ENCODE results near the gene STX10. TPM values are rescaled to one million over a fixed set of nuclear protein-coding genes. Genes with fewer than 3 reads are reported as not detected.
"Not testable (repeated sequence)": the region's sequence is repeated elsewhere in the genome, so short reads cannot be mapped to it uniquely, and the experiment has no call there.

The STX10 gene
- total RNA-seq, 2 experiments from 2014 or later, result 41.6 to 67.8 TPM

DNA sequence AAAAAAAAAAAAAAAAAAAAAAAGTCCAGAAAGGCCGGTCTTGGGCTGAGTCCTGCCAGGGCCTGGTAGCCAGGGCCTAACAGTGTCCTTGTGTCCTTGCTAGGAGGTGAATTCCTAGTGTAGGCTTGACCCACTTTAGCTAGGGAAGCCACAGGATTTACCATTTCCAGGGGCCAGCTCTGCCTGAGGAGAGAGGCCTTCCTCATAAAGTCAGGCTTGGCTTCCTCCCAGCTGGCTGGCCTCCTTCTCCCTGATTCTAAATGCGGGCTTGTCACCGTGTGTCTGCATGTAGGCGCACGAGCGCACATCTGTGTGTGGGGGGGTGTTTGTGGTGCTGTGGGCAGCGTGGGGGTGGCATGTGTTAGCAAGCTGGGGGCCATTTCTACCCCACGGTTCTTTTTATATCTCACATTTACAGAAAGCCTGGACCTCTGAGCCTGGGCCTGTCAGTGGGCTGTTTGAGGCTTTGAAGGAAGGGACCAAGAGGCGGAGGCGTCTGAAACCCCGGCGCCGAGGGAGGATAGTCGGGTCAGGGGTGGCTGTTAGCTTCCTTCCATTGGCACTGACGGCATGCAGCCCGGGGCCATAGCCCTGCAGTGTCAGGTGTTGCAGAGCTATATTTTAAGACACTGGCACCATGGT is 31.7 kb upstream of the STX10 start:
- no peaks in the 10 kb centered on the region for H4K20me1 ChIP-seq (ENCODE audit: insufficient read depth, low read length)
- DNase-seq (ENCODE audit: low spot score), result peak; percentile 55
- no TSS peak for BruUV-seq (replicated peaks)
- peak overlapping the region; percentile 21 for H3K27ac ChIP-seq (ENCODE audit: low read depth, low read length, poor library complexity, severe bottlenecking)
- ChIA-PET CTCF (ENCODE audit: unreplicated experiment) (interaction anchor here (0.6 to 1.1 kb wide), 3 partner anchors 29 to 822 kb away, joined by 3 to 4 read pairs (median 3); no protein-coding TSS in a partner anchor), POLR2A (interaction anchor here (0.6 to 2.2 kb wide), 7 partner anchors 11 to 571 kb away, joined by 3 to 18 read pairs (median 4); partner anchors contain the start of gene ZNF791)
- no peaks in the 10 kb centered on the region for H3K79me2 ChIP-seq (ENCODE audit: insufficient read depth, low read depth, low read length)
- H3K36me3 ChIP-seq (ENCODE audit: insufficient read depth, low read length), result no peaks in the 10 kb centered on the region
- TF ChIP-seq, protein P1, sequence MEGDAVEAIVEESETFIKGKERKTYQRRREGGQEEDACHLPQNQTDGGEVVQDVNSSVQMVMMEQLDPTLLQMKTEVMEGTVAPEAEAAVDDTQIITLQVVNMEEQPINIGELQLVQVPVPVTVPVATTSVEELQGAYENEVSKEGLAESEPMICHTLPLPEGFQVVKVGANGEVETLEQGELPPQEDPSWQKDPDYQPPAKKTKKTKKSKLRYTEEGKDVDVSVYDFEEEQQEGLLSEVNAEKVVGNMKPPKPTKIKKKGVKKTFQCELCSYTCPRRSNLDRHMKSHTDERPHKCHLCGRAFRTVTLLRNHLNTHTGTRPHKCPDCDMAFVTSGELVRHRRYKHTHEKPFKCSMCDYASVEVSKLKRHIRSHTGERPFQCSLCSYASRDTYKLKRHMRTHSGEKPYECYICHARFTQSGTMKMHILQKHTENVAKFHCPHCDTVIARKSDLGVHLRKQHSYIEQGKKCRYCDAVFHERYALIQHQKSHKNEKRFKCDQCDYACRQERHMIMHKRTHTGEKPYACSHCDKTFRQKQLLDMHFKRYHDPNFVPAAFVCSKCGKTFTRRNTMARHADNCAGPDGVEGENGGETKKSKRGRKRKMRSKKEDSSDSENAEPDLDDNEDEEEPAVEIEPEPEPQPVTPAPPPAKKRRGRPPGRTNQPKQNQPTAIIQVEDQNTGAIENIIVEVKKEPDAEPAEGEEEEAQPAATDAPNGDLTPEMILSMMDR (conservative IDR thresholded peaks at IDR 0.05; ENCODE audit: low read length), result no peak
- no peak for TF ChIP-seq EZH2phosphoT487 (IDR thresholded peaks at IDR 0.05; ENCODE audit: borderline replicate concordance, low read depth, low read length)
- intact Hi-C loops (cut with micrococcal nuclease; ENCODE audit: unreplicated experiment), result no loop called here
- no peaks in the 10 kb centered on the region for H3K9me3 ChIP-seq (ENCODE audit: low read length)
- H3K4me3 ChIP-seq (ENCODE audit: low read depth, low read length, poor library complexity, severe bottlenecking), result no peak overlapping the region
- H2AFZ ChIP-seq (ENCODE audit: low read length), result peak overlapping the region; percentile 86
- H3K4me2 ChIP-seq (ENCODE audit: low read length), result peak overlapping the region; percentile 48
- peaks cover 35% of the 10 kb centered on the region for H3K4me1 ChIP-seq (ENCODE audit: insufficient read depth, low read length, poor library complexity, severe bottlenecking)
- no peaks in the 10 kb centered on the region for H3K9me2 ChIP-seq (ENCODE audit: insufficient read depth, low read length)

DNA sequence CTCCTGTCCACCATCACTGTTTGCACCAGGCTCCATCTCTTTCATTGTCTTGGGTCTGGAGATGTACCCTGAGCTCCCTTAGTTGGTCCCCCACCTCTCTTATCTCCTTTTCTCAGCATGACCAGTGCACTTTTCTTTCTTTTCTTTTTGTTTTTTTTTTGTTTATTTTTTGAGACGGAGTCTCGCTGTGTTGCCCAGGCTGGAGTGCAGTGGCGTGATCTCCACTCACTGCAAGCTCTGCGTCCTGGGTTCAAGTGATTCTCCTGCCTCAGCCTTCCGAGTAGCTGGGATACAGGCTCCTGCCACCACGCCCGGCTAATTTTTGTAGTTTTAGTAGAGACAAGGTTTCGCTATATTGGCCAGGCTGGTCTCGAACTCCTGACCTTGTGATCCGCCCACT is 28.1 kb upstream of the STX10 start:
- H3K4me3 ChIP-seq (ENCODE audit: low read depth, low read length, poor library complexity, severe bottlenecking); DNase-seq (ENCODE audit: low spot score); CTCF ChIA-PET (ENCODE audit: unreplicated experiment); H3K4me2 ChIP-seq (ENCODE audit: low read length); H3K9me3 ChIP-seq (ENCODE audit: low read length); BruUV-seq (replicated peaks); H4K20me1 ChIP-seq (ENCODE audit: insufficient read depth, low read length); H3K9me2 ChIP-seq (ENCODE audit: insufficient read depth, low read length); H2AFZ ChIP-seq (ENCODE audit: low read length); H3K27ac ChIP-seq (ENCODE audit: low read depth, low read length, poor library complexity, severe bottlenecking); intact Hi-C loops (cut with micrococcal nuclease; ENCODE audit: unreplicated experiment); H3K36me3 ChIP-seq (ENCODE audit: insufficient read depth, low read length); H3K79me2 ChIP-seq (ENCODE audit: insufficient read depth, low read depth, low read length): not testable (repeated sequence)
- H3K4me1 ChIP-seq (ENCODE audit: insufficient read depth, low read length, poor library complexity, severe bottlenecking), result peaks cover 37% of the 10 kb centered on the region
- POLR2A ChIA-PET, result interaction anchor here (0.7 kb wide), 1 partner anchor 15 kb away, joined by 3 read pairs; no protein-coding TSS in a partner anchor

GRCh38 chr19:13177584-13177983 is 27.4 kb upstream of the STX10 start:
- H3K4me2 ChIP-seq (ENCODE audit: low read length); BruUV-seq (replicated peaks); H4K20me1 ChIP-seq (ENCODE audit: insufficient read depth, low read length); intact Hi-C loops (cut with micrococcal nuclease; ENCODE audit: unreplicated experiment); DNase-seq (ENCODE audit: low spot score); H3K9me3 ChIP-seq (ENCODE audit: low read length); CTCF ChIA-PET (ENCODE audit: unreplicated experiment); H3K79me2 ChIP-seq (ENCODE audit: insufficient read depth, low read depth, low read length); H3K27ac ChIP-seq (ENCODE audit: low read depth, low read length, poor library complexity, severe bottlenecking); H3K36me3 ChIP-seq (ENCODE audit: insufficient read depth, low read length); H3K4me3 ChIP-seq (ENCODE audit: low read depth, low read length, poor library complexity, severe bottlenecking); H2AFZ ChIP-seq (ENCODE audit: low read length); H3K9me2 ChIP-seq (ENCODE audit: insufficient read depth, low read length): not testable (repeated sequence)
- POLR2A ChIA-PET, result interaction anchor here (1.1 kb wide), 1 partner anchor 14 kb away, joined by 3 read pairs; no protein-coding TSS in a partner anchor
- H3K4me1 ChIP-seq (ENCODE audit: insufficient read depth, low read length, poor library complexity, severe bottlenecking), result peaks cover 44% of the 10 kb centered on the region

Measured in OCI-LY7 (cell line).